ENCODE data around the gene GPHB5.

Gene GPHB5

DNA sequence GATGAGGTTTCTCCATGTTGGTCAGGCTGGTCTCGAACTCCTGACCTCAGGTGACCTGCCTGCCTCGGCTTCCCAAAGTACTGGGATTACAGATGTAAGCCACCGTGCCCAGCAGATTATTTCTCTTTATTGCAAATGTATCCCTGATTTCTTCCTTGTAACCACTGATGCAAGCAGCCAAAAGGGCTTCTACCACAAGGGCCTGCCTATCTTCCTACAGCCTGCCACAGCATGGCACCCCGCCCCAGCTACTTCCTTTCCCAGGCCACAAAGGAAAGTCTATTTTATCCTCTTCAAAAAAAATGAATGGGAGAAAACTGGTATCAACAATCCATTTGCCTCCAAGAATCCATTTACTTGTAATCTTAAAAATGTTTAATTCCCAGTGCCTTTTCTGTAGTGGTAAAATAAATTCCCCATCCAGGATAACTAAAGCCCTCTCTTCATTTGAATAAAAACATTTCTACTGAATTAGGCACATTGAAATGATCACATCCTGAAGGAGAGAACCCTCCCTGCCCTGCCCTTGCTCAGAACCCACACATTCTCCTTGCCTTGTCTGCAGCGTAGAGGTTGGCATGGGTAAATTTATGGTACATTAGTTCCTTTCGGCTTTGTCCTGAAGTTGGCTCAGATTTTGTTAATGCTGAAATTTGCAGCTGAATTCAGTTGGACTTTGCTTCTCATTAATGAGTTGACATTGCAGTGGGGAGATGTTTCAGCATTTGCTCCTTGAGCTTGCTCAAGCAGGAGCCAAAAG lies 19.2 kb downstream of the GPHB5 start:
- ATAC-seq (ENCODE audit: insufficient read depth, low read depth) (no peak), DNase-seq (no peak)
- Histone ChIP-seq H3K9ac (ENCODE audit: low read depth, low read length) (no peak overlapping the region), H3K79me2 (ENCODE audit: insufficient read depth, low read length) (no peaks in the 10 kb centered on the region), H2AFZ (ENCODE audit: low read depth, low read length) (no peak overlapping the region), H3K27ac (ENCODE audit: low read length) (no peak overlapping the region), H3K4me3 (ENCODE audit: low read depth in 1 of 2, low read length in 2 of 2) (no peak overlapping the region), H3K4me1 (ENCODE audit: insufficient read depth, low read length) (no peaks in the 10 kb centered on the region), H3K9me3 (ENCODE audit: insufficient read depth, low read length, severe bottlenecking) (no peaks in the 10 kb centered on the region), H4K20me1 (ENCODE audit: insufficient read depth, low read length) (no peaks in the 10 kb centered on the region), H3K27me3 (ENCODE audit: insufficient read depth, low read length, poor library complexity) (no peaks in the 10 kb centered on the region), H3K36me3 (ENCODE audit: insufficient read depth, low read length) (no peaks in the 10 kb centered on the region), H3K4me2 (ENCODE audit: insufficient read depth, low read length) (no peak overlapping the region)
- TF ChIP-seq, protein P1, sequence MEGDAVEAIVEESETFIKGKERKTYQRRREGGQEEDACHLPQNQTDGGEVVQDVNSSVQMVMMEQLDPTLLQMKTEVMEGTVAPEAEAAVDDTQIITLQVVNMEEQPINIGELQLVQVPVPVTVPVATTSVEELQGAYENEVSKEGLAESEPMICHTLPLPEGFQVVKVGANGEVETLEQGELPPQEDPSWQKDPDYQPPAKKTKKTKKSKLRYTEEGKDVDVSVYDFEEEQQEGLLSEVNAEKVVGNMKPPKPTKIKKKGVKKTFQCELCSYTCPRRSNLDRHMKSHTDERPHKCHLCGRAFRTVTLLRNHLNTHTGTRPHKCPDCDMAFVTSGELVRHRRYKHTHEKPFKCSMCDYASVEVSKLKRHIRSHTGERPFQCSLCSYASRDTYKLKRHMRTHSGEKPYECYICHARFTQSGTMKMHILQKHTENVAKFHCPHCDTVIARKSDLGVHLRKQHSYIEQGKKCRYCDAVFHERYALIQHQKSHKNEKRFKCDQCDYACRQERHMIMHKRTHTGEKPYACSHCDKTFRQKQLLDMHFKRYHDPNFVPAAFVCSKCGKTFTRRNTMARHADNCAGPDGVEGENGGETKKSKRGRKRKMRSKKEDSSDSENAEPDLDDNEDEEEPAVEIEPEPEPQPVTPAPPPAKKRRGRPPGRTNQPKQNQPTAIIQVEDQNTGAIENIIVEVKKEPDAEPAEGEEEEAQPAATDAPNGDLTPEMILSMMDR (IDR thresholded peaks at IDR 0.05; ENCODE audit: borderline replicate concordance, extremely low read depth, low read length, poor library complexity, severe bottlenecking) = no peak
- TF ChIP-seq EZH2 (IDR thresholded peaks at IDR 0.05; ENCODE audit: borderline replicate concordance, low read depth, low read length, severe bottlenecking) = no peak

DNA sequence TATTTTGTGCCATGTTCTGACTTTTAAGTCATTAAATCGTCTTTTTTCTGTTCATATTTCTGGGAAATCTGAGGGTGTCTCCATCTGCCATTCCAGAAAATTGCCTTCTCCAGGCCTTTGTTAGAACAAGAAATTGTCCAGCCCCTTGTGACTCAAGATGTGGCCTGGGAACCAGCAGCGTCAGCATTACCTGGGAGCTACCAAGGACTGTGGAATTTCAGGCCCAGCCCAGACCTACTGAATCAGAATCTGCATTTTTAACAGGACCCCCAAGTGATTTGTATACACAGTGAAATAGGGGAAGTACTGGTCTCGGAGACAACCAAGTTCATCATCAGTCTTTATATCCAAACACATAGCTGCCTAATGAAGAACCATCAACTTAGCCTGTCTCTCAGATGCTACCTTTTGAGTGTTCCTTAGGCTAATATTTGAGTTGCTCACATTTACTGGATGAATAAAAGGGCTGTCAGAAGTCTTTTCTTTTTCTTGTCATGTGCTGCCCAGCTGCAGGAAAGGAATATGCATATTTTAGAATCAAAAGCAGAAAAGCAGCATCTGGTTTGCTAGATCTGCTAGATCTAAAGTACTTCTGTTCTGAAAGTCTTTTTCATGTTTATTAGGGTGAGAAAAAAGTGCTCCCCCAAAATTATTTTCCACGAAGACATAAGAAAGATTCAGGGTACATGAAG lies 21.2 kb downstream of the GPHB5 start:
- no peaks in the 10 kb centered on the region for H4K20me1 ChIP-seq (ENCODE audit: insufficient read depth, low read length)
- H3K27me3 ChIP-seq (ENCODE audit: insufficient read depth, low read length, poor library complexity) = no peaks in the 10 kb centered on the region
- H2AFZ ChIP-seq (ENCODE audit: low read depth, low read length) = no peak overlapping the region
- no peaks in the 10 kb centered on the region for H3K36me3 ChIP-seq (ENCODE audit: insufficient read depth, low read length)
- H3K9me3 ChIP-seq (ENCODE audit: insufficient read depth, low read length, severe bottlenecking) = no peaks in the 10 kb centered on the region
- H3K9ac ChIP-seq (ENCODE audit: low read depth, low read length) = no peak overlapping the region
- H3K4me1 ChIP-seq (ENCODE audit: insufficient read depth, low read length) = no peaks in the 10 kb centered on the region
- ATAC-seq (ENCODE audit: insufficient read depth, low read depth) (no peak), DNase-seq (no peak)
- H3K27ac ChIP-seq (ENCODE audit: low read length) = no peak overlapping the region
- no peak overlapping the region for H3K4me3 ChIP-seq (ENCODE audit: low read depth in 1 of 2, low read length in 2 of 2)
- H3K4me2 ChIP-seq (ENCODE audit: insufficient read depth, low read length) = no peak overlapping the region
- TF ChIP-seq, protein P1 (IDR thresholded peaks at IDR 0.05; ENCODE audit: borderline replicate concordance, extremely low read depth, low read length, poor library complexity, severe bottlenecking) = no peak
- no peak for TF ChIP-seq EZH2 (IDR thresholded peaks at IDR 0.05; ENCODE audit: borderline replicate concordance, low read depth, low read length, severe bottlenecking)
- H3K79me2 ChIP-seq (ENCODE audit: insufficient read depth, low read length) = no peaks in the 10 kb centered on the region

DNA sequence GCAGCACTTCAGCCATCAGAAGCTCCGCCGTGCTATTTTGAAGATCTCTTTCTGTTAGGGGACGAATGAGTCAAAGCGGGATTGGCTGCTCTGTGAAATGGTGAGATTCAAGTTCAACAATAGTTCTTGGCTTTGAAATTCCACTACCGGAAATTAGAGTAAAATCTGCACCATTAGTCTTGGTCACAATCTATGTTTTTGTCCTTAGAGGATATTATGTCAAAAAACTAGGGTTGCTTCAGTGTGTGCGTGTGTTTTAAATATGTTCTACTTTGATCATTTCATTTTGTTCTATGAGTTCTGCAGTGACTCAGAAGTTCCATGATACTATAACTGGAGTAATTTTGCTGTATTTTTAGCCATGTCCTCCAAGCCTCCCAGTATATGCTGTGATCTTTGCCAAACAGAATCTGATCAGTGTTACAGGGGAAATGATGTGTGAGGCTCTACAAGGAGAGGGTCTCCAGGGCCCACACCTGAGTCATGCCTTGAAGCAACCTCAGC lies 22.6 kb downstream of the GPHB5 start:
- Histone ChIP-seq H3K4me3 (ENCODE audit: low read depth in 1 of 2, low read length in 2 of 2) (no peak overlapping the region), H3K4me2 (ENCODE audit: insufficient read depth, low read length) (no peak overlapping the region), H3K27me3 (ENCODE audit: insufficient read depth, low read length, poor library complexity) (no peaks in the 10 kb centered on the region), H3K79me2 (ENCODE audit: insufficient read depth, low read length) (no peaks in the 10 kb centered on the region), H3K9ac (ENCODE audit: low read depth, low read length) (no peak overlapping the region), H4K20me1 (ENCODE audit: insufficient read depth, low read length) (no peaks in the 10 kb centered on the region), H3K27ac (ENCODE audit: low read length) (no peak overlapping the region), H2AFZ (ENCODE audit: low read depth, low read length) (no peak overlapping the region), H3K36me3 (ENCODE audit: insufficient read depth, low read length) (no peaks in the 10 kb centered on the region), H3K4me1 (ENCODE audit: insufficient read depth, low read length) (no peaks in the 10 kb centered on the region), H3K9me3 (ENCODE audit: insufficient read depth, low read length, severe bottlenecking) (no peaks in the 10 kb centered on the region)
- DNase-seq (no peak), ATAC-seq (ENCODE audit: insufficient read depth, low read depth) (no peak)
- TF ChIP-seq, protein P1 (IDR thresholded peaks at IDR 0.05; ENCODE audit: borderline replicate concordance, extremely low read depth, low read length, poor library complexity, severe bottlenecking) = no peak
- TF ChIP-seq EZH2 (IDR thresholded peaks at IDR 0.05; ENCODE audit: borderline replicate concordance, low read depth, low read length, severe bottlenecking) = no peak
